ENCODE measurements around the gene SETD1A. TPM values are rescaled to one million over a fixed set of nuclear protein-coding genes. Genes with fewer than 3 reads are reported as not detected.

SETD1A gene
- total RNA-seq, 1 experiment from 2014 or later = 15.8 TPM

DNA sequence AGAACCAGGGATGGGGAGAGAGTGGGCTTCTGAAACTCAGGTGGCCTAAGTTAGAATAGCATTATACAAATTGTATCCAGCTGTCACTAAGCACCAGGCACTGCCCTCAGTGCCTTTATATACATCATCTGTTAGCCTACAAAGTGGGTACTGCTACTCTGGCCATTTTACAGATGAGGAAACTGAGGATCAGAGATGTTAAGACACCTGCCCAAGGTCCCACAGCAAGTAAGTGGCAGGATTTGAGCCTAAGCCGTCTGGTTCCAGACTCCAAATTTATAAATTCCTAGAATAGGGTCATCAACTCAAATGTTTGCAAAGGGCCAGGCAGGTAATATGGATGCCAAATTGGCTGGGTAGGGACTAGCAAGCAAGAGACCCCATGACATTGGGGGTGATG, 6.4 kb upstream of the SETD1A start:
- Mint-ChIP-seq H3K4me1 (ENCODE audit: insufficient read depth, unreplicated experiment) (no peaks in the 10 kb centered on the region), H3K27ac (ENCODE audit: low read depth, unreplicated experiment) (no peak overlapping the region), H3K27me3 (ENCODE audit: insufficient read depth, unreplicated experiment) (no peaks in the 10 kb centered on the region), H3K4me3 (ENCODE audit: unreplicated experiment) (peak overlapping the region; percentile 94), H3K9me3 (ENCODE audit: unreplicated experiment) (no peaks in the 10 kb centered on the region), H3K36me3 (ENCODE audit: insufficient read depth, unreplicated experiment) (peaks cover 25% of the 10 kb centered on the region)
- BruUV-seq (replicated peaks) = no TSS peak
- DNase-seq (ENCODE audit: unreplicated experiment) = no peak
- ChIA-PET POLR2A (interaction anchor here (1.4 to 2.9 kb wide), 5 partner anchors 8 to 145 kb away, joined by 5 to 34 read pairs (median 13); partner anchors contain the start of genes ZNF646 and ZNF668), CTCF (interaction anchor here (0.6 to 7.4 kb wide), 4 partner anchors 10 to 137 kb away, joined by 3 to 66 read pairs (median 4); no protein-coding TSS in a partner anchor)
- intact Hi-C loops (cut with micrococcal nuclease) = no loop called here
- TF ChIP-seq, protein P1, sequence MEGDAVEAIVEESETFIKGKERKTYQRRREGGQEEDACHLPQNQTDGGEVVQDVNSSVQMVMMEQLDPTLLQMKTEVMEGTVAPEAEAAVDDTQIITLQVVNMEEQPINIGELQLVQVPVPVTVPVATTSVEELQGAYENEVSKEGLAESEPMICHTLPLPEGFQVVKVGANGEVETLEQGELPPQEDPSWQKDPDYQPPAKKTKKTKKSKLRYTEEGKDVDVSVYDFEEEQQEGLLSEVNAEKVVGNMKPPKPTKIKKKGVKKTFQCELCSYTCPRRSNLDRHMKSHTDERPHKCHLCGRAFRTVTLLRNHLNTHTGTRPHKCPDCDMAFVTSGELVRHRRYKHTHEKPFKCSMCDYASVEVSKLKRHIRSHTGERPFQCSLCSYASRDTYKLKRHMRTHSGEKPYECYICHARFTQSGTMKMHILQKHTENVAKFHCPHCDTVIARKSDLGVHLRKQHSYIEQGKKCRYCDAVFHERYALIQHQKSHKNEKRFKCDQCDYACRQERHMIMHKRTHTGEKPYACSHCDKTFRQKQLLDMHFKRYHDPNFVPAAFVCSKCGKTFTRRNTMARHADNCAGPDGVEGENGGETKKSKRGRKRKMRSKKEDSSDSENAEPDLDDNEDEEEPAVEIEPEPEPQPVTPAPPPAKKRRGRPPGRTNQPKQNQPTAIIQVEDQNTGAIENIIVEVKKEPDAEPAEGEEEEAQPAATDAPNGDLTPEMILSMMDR (IDR thresholded peaks at IDR 0.05; ENCODE audit: unreplicated experiment) = no peak

DNA sequence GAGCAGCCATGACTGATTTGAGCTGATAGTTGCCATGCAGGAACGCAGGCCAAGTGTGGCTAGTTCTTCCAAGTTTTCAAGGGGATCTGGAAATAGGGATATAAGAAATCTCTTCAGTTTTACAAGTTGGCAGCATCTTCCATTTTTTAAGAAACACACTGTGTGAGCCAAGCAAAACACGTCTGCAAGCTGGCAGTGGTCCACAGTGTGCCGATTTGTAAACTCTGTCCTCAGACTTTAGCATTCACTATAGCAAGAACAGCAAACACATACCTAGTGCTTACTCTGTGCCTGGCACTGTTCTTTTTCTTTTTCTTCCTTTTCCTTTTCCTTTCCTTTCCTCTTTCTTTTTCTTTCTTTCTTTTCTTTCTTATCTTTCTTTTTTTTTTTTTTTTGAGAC, 5.8 kb upstream of the SETD1A start:
- Mint-ChIP-seq H3K27ac (ENCODE audit: low read depth, unreplicated experiment) (no peak overlapping the region), H3K9me3 (ENCODE audit: unreplicated experiment) (no peaks in the 10 kb centered on the region), H3K4me3 (ENCODE audit: unreplicated experiment) (peak overlapping the region; percentile 41), H3K4me1 (ENCODE audit: insufficient read depth, unreplicated experiment) (no peaks in the 10 kb centered on the region), H3K27me3 (ENCODE audit: insufficient read depth, unreplicated experiment) (no peaks in the 10 kb centered on the region), H3K36me3 (ENCODE audit: insufficient read depth, unreplicated experiment) (peaks cover 25% of the 10 kb centered on the region)
- intact Hi-C loops (cut with micrococcal nuclease) = no loop called here
- no TSS peak for BruUV-seq (replicated peaks)
- ChIA-PET CTCF (interaction anchor here (0.6 to 7.4 kb wide), 3 partner anchors 11 to 138 kb away, joined by 3 to 66 read pairs (median 7); no protein-coding TSS in a partner anchor), POLR2A (interaction anchor here (0.5 kb wide), 1 partner anchor 12 kb away, joined by 3 read pairs; no protein-coding TSS in a partner anchor)
- TF ChIP-seq, protein P1 (IDR thresholded peaks at IDR 0.05; ENCODE audit: unreplicated experiment) = no peak
- DNase-seq (ENCODE audit: unreplicated experiment) = peak; percentile 62

DNA sequence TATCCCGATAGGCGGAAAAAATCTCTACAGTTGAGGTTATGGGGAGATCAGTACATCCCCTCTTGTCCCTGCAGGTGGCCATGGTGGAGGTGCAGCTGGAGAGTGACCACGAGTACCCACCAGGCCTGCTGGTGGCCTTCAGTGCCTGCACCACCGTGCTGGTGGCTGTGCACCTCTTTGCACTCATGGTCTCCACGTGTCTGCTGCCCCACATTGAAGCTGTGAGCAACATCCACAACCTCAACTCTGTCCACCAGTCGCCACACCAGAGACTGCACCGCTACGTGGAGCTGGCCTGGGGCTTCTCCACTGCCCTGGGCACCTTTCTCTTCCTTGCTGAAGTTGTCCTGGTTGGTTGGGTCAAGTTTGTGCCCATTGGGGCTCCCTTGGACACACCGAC, 4.4 kb upstream of the SETD1A start:
- no peak overlapping the region for H3K27ac Mint-ChIP-seq (ENCODE audit: low read depth, unreplicated experiment)
- H3K4me1 Mint-ChIP-seq (ENCODE audit: insufficient read depth, unreplicated experiment) = no peaks in the 10 kb centered on the region
- TF ChIP-seq, protein P1 (IDR thresholded peaks at IDR 0.05; ENCODE audit: unreplicated experiment) = no peak
- H3K4me3 Mint-ChIP-seq (ENCODE audit: unreplicated experiment) = no peak overlapping the region
- DNase-seq (ENCODE audit: unreplicated experiment) = no peak
- BruUV-seq (replicated peaks) = no TSS peak
- peaks cover 34% of the 10 kb centered on the region for H3K36me3 Mint-ChIP-seq (ENCODE audit: insufficient read depth, unreplicated experiment)
- no peaks in the 10 kb centered on the region for H3K9me3 Mint-ChIP-seq (ENCODE audit: unreplicated experiment)
- no peaks in the 10 kb centered on the region for H3K27me3 Mint-ChIP-seq (ENCODE audit: insufficient read depth, unreplicated experiment)
- ChIA-PET POLR2A (interaction anchor here (0.7 to 1.5 kb wide), 3 partner anchors 13 to 189 kb away, joined by 3 to 7 read pairs (median 4); no protein-coding TSS in a partner anchor), CTCF (interaction anchor here (0.7 to 7.4 kb wide), 4 partner anchors 12 to 490 kb away, joined by 3 to 66 read pairs (median 5); partner anchors contain the start of gene ZNF843)
- intact Hi-C loops (cut with micrococcal nuclease) = no loop called here

- CTCF ChIA-PET = interaction anchor here (0.6 to 7.4 kb wide), 13 partner anchors 10 to 489 kb away, joined by 3 to 66 read pairs (median 4); partner anchors contain the start of genes KAT8 and ZNF843
- DNase-seq (ENCODE audit: unreplicated experiment) = peak; percentile 66
- Mint-ChIP-seq H3K9me3 (ENCODE audit: unreplicated experiment) (no peaks in the 10 kb centered on the region), H3K36me3 (ENCODE audit: insufficient read depth, unreplicated experiment) (peaks cover 39% of the 10 kb centered on the region), H3K4me1 (ENCODE audit: insufficient read depth, unreplicated experiment) (peaks cover 4% of the 10 kb centered on the region), H3K27me3 (ENCODE audit: insufficient read depth, unreplicated experiment) (no peaks in the 10 kb centered on the region), H3K4me3 (ENCODE audit: unreplicated experiment) (no peak overlapping the region), H3K27ac (ENCODE audit: low read depth, unreplicated experiment) (no peak overlapping the region)
- no TSS peak for BruUV-seq (replicated peaks)
- intact Hi-C loops (cut with micrococcal nuclease) = no loop called here
- POLR2A ChIA-PET = interaction anchor here (0.7 to 1.5 kb wide), 5 partner anchors 13 to 189 kb away, joined by 3 to 7 read pairs (median 4); no protein-coding TSS in a partner anchor
- TF ChIP-seq, protein P1 (IDR thresholded peaks at IDR 0.05; ENCODE audit: unreplicated experiment) = peak; percentile 61
Observed at GRCh38 chr16:30953511-30954124, 3.9 kb upstream of the SETD1A start.

Measured in MCF 10A (cell line).